Measurements from ENCODE around the gene CYP39A1. TPM values are rescaled to one million over a fixed set of nuclear protein-coding genes. Genes with fewer than 3 reads are reported as not detected.

CYP39A1 gene
- total RNA-seq, 1 donor = 4.3 TPM

DNA sequence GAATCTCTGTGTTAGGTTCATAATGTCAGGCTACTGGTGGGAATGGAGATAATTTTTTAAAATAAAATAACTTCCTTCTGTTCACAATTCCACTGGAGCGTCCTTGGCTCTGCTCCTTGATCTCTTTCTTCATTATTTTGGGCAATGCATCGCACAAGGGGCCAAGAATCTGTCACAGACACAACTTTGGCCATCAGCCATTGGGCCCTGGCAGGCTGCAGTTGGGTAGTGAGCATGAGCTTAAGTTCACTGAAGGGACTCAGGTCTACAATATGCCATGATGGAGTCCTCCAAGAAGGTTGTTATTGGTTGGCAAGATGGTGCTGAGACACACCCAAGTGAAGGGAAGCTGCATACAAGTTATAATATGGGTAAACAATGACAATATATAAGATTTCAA lies 40.0 kb downstream of the CYP39A1 start:
- Histone ChIP-seq H3K9me3 (ENCODE audit: low read depth, low read length) (no peaks in the 10 kb centered on the region), H3K79me2 (ENCODE audit: insufficient read depth, low read length) (no peaks in the 10 kb centered on the region), H3K27me3 (ENCODE audit: insufficient read depth, low read length) (peaks cover 3% of the 10 kb centered on the region), H4K20me1 (ENCODE audit: insufficient read depth, low read length) (no peaks in the 10 kb centered on the region), H3K36me3 (ENCODE audit: insufficient read depth, low read length) (no peaks in the 10 kb centered on the region), H3K4me1 (ENCODE audit: insufficient read depth, low read length) (no peaks in the 10 kb centered on the region), H3K4me3 (ENCODE audit: insufficient read depth, low read length) (no peak overlapping the region), H3K27ac (ENCODE audit: low read depth, low read length) (no peak overlapping the region), H2AFZ (ENCODE audit: low read length) (no peak overlapping the region), H3K4me2 (ENCODE audit: insufficient read depth, low read length) (no peak overlapping the region)
- DNase-seq (ENCODE audit: insufficient read length, low spot score, missing footprints) = no peak
- no peak for TF ChIP-seq CTCF (IDR thresholded peaks at IDR 0.05; ENCODE audit: extremely low read depth, low read depth, low read length)

GRCh38 chr6:46610862-46611553 lies 41.6 kb downstream of the CYP39A1 start:
- no peaks in the 10 kb centered on the region for H4K20me1 ChIP-seq (ENCODE audit: insufficient read depth, low read length)
- H3K9me3 ChIP-seq (ENCODE audit: low read depth, low read length) = no peaks in the 10 kb centered on the region
- H3K4me1 ChIP-seq (ENCODE audit: insufficient read depth, low read length) = no peaks in the 10 kb centered on the region
- no peaks in the 10 kb centered on the region for H3K27me3 ChIP-seq (ENCODE audit: insufficient read depth, low read length)
- H3K4me3 ChIP-seq (ENCODE audit: insufficient read depth, low read length) = no peak overlapping the region
- no peaks in the 10 kb centered on the region for H3K79me2 ChIP-seq (ENCODE audit: insufficient read depth, low read length)
- no peak for TF ChIP-seq CTCF (IDR thresholded peaks at IDR 0.05; ENCODE audit: extremely low read depth, low read depth, low read length)
- DNase-seq (ENCODE audit: insufficient read length, low spot score, missing footprints) = no peak
- no peak overlapping the region for H3K4me2 ChIP-seq (ENCODE audit: insufficient read depth, low read length)
- H3K27ac ChIP-seq (ENCODE audit: low read depth, low read length) = no peak overlapping the region
- H3K36me3 ChIP-seq (ENCODE audit: insufficient read depth, low read length) = no peaks in the 10 kb centered on the region
- no peak overlapping the region for H2AFZ ChIP-seq (ENCODE audit: low read length)

- no peak overlapping the region for H3K4me2 ChIP-seq (ENCODE audit: insufficient read depth, low read length)
- no peak for DNase-seq (ENCODE audit: insufficient read length, low spot score, missing footprints)
- H4K20me1 ChIP-seq (ENCODE audit: insufficient read depth, low read length) = no peaks in the 10 kb centered on the region
- no peak for TF ChIP-seq CTCF (IDR thresholded peaks at IDR 0.05; ENCODE audit: extremely low read depth, low read depth, low read length)
- no peaks in the 10 kb centered on the region for H3K4me1 ChIP-seq (ENCODE audit: insufficient read depth, low read length)
- no peaks in the 10 kb centered on the region for H3K27me3 ChIP-seq (ENCODE audit: insufficient read depth, low read length)
- no peaks in the 10 kb centered on the region for H3K36me3 ChIP-seq (ENCODE audit: insufficient read depth, low read length)
- H3K27ac ChIP-seq (ENCODE audit: low read depth, low read length) = no peak overlapping the region
- H2AFZ ChIP-seq (ENCODE audit: low read length) = no peak overlapping the region
- no peaks in the 10 kb centered on the region for H3K79me2 ChIP-seq (ENCODE audit: insufficient read depth, low read length)
- H3K4me3 ChIP-seq (ENCODE audit: insufficient read depth, low read length) = no peak overlapping the region
- no peaks in the 10 kb centered on the region for H3K9me3 ChIP-seq (ENCODE audit: low read depth, low read length)
Observed at GRCh38 chr6:46606338-46606737, 46.3 kb downstream of the CYP39A1 start.

DNA sequence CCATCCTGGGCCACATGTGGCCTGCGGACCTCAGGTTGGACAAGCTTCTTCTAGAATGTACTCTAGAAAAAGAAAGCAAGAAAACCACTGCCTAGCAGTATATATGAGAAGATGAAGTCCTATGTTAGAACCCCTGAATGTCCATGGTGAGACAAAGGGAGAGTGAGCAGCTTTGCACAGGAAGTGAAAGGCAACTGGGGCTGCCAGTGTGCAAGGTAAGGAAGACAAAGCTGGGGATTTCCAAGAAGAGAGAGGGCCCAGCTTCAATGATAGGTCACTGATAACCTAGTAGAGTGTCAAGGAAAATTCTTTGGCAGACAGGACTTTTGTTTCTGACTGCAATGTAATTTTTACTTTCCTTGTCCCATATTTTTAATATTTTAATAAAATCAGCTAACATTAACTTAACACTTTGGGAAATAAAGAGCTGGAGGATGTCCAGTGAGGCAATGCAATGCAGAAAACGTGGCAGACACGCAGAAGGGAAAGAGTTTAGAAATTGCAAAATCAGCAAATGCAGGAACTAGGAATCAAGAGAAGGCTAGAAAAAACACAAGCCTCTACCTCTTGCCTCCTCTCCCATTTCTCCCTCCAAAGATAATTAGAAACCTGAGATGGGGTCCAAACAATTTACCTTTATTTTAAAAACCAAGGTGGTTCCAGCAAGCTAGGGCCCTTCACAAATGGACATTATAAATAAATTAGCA lies 47.4 kb downstream of the CYP39A1 start:
- no peaks in the 10 kb centered on the region for H3K79me2 ChIP-seq (ENCODE audit: insufficient read depth, low read length)
- no peak for DNase-seq (ENCODE audit: insufficient read length, low spot score, missing footprints)
- no peak overlapping the region for H3K4me2 ChIP-seq (ENCODE audit: insufficient read depth, low read length)
- H3K27me3 ChIP-seq (ENCODE audit: insufficient read depth, low read length) = no peaks in the 10 kb centered on the region
- H2AFZ ChIP-seq (ENCODE audit: low read length) = no peak overlapping the region
- H4K20me1 ChIP-seq (ENCODE audit: insufficient read depth, low read length) = no peaks in the 10 kb centered on the region
- no peaks in the 10 kb centered on the region for H3K36me3 ChIP-seq (ENCODE audit: insufficient read depth, low read length)
- H3K9me3 ChIP-seq (ENCODE audit: low read depth, low read length) = no peaks in the 10 kb centered on the region
- TF ChIP-seq CTCF (IDR thresholded peaks at IDR 0.05; ENCODE audit: extremely low read depth, low read depth, low read length) = no peak
- no peak overlapping the region for H3K27ac ChIP-seq (ENCODE audit: low read depth, low read length)
- no peak overlapping the region for H3K4me3 ChIP-seq (ENCODE audit: insufficient read depth, low read length)
- no peaks in the 10 kb centered on the region for H3K4me1 ChIP-seq (ENCODE audit: insufficient read depth, low read length)
